Hepatocyte (in vitro differentiated cells): ENCODE data around the gene METRN.

ENCODE experiments used
- EZH2 ChIP-seq: fragments of 200-600 bp; sonication (generic); IDR thresholded peaks from 2 replicates; pipeline ENCODE4 v1.6.1; 2016; ENCODE audit warnings: antibody characterized with exemption, mild to moderate bottlenecking, borderline replicate concordance
- EZH2phosphoT487 ChIP-seq: fragments of 200-600 bp; sonication (generic); IDR thresholded peaks from one replicate; pipeline ENCODE4 v1.6.1; 2018; ENCODE audit warnings: antibody characterized with exemption, mild to moderate bottlenecking, low read depth, moderate library complexity; ENCODE audit not compliant: unreplicated experiment, severe bottlenecking
- TF ChIP-seq, protein P1 (sequence below): fragments of 200-600 bp; sonication (generic); IDR thresholded peaks from 2 replicates; pipeline ENCODE4 v1.5.1; 2016; ENCODE audit warnings: antibody characterized with exemption, mild to moderate bottlenecking; ENCODE audit not compliant: poor library complexity

DNA sequence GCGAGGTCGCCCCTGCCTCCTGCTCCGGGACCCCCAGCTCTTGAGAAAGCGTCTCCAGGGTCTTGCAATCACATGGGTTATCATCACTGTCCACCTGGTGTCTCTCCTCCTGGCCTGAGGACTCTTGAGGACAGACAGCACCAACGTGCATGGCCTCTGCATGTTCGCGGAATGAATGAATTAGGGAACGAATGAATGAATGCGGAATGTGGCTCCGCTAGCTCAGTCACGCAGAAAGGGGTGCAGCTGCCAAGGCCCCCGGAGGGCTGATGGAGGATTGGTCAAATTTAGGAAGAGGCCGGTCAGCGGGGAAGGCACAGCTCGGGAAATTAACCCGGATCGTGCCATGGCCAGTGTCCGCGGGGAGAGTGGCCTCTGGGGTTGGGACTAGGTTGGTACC is 12.6 kb upstream of the METRN start:
- TF ChIP-seq, protein P1, sequence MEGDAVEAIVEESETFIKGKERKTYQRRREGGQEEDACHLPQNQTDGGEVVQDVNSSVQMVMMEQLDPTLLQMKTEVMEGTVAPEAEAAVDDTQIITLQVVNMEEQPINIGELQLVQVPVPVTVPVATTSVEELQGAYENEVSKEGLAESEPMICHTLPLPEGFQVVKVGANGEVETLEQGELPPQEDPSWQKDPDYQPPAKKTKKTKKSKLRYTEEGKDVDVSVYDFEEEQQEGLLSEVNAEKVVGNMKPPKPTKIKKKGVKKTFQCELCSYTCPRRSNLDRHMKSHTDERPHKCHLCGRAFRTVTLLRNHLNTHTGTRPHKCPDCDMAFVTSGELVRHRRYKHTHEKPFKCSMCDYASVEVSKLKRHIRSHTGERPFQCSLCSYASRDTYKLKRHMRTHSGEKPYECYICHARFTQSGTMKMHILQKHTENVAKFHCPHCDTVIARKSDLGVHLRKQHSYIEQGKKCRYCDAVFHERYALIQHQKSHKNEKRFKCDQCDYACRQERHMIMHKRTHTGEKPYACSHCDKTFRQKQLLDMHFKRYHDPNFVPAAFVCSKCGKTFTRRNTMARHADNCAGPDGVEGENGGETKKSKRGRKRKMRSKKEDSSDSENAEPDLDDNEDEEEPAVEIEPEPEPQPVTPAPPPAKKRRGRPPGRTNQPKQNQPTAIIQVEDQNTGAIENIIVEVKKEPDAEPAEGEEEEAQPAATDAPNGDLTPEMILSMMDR: no peak
- no peak for TF ChIP-seq EZH2
- no peak for TF ChIP-seq EZH2phosphoT487
